Astrocyte of the cerebellum (primary cell): ENCODE results near the gene TP53TG3B.
"Not testable (repeated sequence)": the region's sequence is repeated elsewhere in the genome, so short reads cannot be mapped to it uniquely, and the experiment has no call there.

ENCODE experiments used
- DNase-seq: peaks from one replicate; pipeline ENCODE4 v3.0.0-alpha.2; 2011; ENCODE audit warnings: low read depth
- H3K4me3 ChIP-seq: 2 replicates; pipeline ENCODE4 v1.5.1; 2011; ENCODE audit warnings: mild to moderate bottlenecking, low read depth, low read length, moderate library complexity
- in situ Hi-C: cut with HindIII; loops from 2 replicates; pipeline ENCODE4 v1.10.0; 2017; ENCODE audit warnings: low sequenced_read_pairs

The TP53TG3B gene

GRCh38 chr16:33360541-33360940 lies at the start of gene TP53TG3B:
TP53TG3B (plus strand) TSS chr16:33360841; CDS start chr16:33360909, 68 bp downstream.
- DNase-seq, H3K4me3 ChIP-seq, in situ Hi-C loops: not testable (repeated sequence)

- H3K4me3 ChIP-seq, in situ Hi-C loops, DNase-seq: not testable (repeated sequence)
Observed at GRCh38 chr16:33336226-33337012, 24.2 kb upstream of the TP53TG3B start.

GRCh38 chr16:33337627-33338542 lies 22.8 kb upstream of the TP53TG3B start:
- in situ Hi-C loops, DNase-seq, H3K4me3 ChIP-seq: not testable (repeated sequence)

GRCh38 chr16:33338543-33338951 lies 22.1 kb upstream of the TP53TG3B start:
- H3K4me3 ChIP-seq, DNase-seq, in situ Hi-C loops: not testable (repeated sequence)

- in situ Hi-C loops, DNase-seq, H3K4me3 ChIP-seq: not testable (repeated sequence)
Observed at GRCh38 chr16:33339093-33340061, 21.3 kb upstream of the TP53TG3B start.
